NCI-H2196 treated with DMSO at 0.1 percent for 48 hours (cell line): ENCODE results near the gene SIX1.

Experiments used
- DNase-seq: peaks from one replicate; lab custom pipeline; 2025; ENCODE audit not compliant: unreplicated experiment; lab: John Stamatoyannopoulos, UW

Gene SIX1

GRCh38 chr14:60643141-60643462, 6.2 kb downstream of the SIX1 start:
- DNase-seq, result no peak

GRCh38 chr14:60642270-60643140, 6.8 kb downstream of the SIX1 start:
- no peak for DNase-seq

DNA sequence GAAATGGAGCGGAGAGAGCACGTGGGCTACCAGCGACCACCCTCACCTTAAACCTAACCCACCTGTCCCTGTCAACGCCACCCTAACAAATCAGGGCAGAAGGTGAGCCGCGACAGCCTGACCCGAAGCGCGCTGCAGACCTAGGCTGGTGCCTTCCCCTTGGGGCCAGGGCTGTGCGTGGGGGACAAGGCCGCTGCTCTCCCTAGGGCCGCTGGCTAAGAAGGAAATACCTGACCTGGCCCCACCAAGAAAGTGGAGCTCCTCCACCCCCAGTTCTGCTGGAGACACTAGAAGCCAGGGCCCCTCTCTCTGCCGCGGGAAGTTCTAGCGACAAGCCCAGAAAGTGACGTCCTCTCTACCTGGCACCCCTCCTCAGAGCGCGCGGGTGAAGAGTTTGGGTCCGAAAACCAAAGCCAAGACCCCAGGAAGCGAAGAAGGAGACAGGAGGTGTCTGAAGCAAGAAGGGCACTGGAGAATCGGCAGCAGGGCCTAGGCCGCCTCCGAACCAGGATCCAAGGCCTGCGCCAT, 7.5 kb downstream of the SIX1 start:
- no peak for DNase-seq

DNA sequence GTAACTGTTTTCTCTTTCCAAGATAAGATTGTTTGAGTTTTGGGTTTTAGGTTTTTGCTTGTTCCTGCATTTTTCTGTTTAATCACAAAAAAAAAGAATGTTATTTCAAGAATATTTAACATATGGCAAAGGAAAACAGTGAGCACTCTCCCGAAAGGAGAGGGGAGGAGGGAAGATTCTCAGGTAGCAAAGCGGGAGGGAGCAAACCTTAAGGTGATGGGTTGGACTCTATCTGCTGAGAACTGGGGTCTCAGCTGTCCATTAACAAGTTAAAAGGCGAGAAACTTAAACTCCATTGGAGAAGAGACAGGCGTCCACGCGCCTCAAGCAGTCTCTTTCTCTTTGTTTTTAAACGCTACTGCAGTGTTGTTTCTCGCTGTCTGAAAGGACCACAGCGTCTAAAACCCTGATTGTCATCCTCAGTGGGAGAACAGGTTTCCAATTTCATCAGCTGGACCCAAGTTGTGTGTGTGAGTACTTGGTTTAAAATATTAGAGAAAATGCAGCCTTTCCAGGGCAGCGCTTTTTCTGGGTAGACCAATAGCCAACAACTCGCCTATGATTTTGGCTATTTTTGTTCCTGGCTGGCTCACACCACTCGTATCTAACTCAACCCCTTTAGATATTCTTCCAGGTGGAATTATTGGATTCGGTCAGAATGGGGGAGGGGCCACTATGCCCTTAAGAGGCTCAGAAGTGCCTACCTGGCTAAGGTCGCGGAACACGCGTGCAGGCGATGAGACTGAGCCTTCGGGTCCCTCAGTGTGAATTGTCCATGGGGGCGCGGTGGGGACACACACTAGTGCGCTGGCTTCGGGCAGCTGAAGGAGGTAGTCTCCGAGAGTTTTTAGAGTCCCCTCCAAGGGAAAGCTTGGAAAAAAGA, 8.2 kb downstream of the SIX1 start:
- no peak for DNase-seq

DNA sequence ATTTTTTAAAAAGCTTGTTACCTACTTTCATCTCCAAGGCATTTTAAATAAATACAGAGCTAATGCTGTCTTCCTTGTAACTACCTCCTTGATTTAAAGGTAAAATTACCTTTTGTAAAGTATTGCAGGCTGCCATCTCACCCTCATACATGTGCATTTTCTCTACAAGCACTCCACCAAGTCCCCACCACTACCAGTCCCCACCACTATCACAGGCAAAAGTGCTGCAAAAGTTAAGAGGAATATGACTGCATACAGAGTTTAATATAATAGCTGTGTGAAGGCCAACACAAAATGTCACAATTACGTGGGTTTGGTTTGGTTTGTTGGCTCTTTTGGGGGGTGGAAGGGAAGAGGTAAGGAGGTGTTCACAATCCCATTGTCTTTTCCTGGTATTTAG, 9.6 kb downstream of the SIX1 start:
- DNase-seq, result no peak

DNA sequence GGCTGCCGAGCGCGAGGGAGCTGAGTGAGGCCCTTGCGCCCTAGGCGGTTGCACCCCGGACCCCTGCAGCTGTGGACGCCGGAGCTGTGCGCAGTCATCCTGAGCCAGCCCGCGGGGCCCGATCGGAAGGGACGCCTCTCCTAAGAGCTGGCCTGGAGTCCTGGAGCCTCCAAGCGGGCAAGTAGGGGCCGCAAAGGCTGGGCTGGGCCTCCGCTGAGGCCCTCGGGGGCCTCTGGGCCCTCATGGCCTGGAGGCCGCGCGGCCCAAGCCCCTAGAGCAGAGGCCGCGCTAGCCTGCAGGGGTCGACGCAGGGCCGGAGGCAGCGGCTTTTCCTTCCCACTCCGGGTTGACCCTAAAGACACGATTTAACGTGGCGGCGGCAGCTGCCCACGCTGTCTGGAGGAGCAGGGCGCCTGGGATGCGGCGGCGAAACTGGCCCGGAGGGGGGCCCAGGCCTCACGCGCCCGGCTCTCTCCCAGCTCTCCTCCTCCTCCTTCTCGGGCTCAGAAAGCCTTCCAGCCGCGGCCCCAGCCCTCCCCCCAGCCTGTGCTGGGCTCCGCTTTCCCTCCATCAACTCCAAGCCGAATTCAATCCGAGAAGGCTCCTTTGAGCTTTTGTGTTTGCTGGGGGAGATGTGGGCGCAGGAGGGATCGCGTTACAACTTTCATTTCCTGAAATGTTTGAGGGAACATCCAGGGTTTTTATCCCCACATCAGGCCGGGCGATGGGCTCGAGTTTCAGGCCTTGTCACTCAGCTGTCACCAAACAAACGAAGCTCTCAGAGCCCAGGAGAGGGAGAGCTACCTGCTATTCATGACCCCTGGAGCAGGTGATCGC, 11.6 kb downstream of the SIX1 start:
- DNase-seq, result no peak

GRCh38 chr14:60636879-60637478, 12.3 kb downstream of the SIX1 start:
- DNase-seq, result no peak

DNA sequence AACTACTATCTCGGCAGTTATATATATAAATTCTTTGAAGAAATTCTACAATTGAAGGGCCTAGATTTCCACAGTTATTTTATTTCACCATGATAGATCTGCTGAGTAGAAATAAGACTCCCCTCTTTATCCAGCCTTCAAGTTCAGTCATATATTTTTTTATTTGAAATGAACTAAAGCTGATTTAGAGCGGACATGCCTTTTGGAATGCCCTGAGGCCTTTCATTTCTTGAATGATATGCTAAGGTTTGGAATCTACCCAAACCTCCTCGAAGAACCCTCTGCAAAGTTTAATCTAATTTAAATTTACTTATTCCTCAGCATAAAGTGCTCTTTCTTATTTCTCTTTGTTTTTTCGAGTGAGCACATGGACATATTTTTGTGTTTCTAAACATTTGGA, 15.1 kb downstream of the SIX1 start:
- no peak for DNase-seq

DNA sequence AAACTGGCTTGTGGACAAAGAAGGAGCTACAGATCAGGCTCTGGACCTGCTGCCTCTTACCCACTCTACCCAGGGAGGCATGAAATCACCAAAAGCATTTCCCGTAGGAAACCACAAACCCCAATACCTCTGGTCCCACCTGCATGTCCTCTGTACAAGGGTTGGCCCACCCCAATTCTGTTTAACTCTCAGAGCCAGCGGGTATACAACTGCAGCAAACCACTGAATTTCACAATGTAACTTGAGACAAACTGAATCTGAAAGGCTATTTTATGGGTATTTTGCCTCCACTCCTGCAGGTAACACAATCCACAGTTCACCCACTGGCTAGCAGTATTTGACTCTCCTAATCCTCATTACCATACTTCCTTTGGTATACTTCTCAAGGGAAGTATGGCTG, 16.5 kb downstream of the SIX1 start:
- DNase-seq, result no peak

GRCh38 chr14:60632257-60632656, 17.0 kb downstream of the SIX1 start:
- DNase-seq, result no peak

DNA sequence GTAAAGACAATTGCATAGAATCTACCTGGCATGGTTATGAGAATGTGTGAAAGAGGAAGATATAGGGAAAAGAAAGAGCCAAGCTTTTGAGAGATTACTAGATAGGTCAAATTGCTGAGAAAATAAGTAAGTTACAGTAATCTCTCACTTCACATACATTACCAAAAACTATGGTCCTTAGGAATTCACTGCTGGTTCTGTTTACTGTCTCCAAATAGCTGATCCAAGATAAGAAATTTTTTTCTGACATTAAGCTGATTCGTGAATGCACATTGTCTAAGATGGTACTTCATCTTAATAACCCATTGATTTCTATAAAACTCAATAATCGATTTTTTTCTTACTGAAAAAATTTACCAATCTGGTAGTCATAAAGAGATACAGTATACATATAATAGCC, 17.4 kb downstream of the SIX1 start:
- DNase-seq, result no peak

DNA sequence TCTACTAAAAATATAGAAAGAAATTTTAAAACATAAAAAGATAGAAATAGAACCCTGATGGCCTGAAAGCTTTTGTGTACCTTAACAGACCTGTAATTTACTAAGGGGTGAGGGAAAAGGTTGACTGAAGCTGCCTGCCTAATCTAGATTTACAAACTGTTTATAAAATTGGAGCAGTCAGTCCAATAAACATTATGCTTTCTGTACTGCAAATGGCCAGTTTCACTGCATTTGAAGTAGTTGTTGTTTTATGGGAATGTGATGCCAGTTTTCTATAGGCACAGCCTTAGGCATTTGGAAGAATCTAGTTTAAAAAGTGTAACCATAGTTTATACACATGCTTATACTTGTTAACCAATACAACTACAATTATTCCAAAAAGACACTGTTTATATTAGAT, 19.1 kb downstream of the SIX1 start:
- DNase-seq, result no peak

DNA sequence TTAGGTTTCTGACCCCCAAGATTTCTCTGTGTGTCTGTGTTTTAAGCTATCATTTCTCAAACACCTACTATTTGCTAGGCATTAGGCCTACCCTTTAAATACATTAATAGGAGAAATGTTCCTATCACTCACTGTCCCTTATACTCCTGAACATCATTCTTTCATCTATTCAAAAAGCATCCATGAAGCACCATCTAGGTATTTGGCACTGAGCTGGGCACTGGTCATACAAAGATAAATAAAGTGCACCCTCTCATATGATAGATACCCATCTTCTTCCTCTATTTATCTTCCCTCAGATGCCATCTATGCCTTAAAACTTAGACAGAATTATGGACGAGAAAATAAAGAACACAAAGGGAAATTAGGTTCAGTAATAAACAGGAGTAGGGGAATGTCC, 20.4 kb downstream of the SIX1 start:
- no peak for DNase-seq

DNA sequence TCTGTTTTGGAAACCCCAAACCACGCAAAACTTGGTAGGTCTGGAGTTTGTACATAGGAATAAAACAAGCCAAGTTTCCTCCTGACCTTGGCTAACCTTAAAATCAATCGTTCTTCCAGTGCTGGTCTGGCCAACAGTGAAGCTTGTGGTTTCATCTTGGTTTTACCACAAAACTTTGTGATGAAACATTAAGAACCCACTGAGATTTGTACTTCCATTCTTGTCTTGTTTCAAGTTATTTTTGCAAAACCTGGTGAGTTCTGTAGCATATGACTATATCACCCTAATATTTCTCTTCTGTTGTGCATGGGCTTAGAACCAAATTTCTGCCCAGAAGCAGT, 26.4 kb downstream of the SIX1 start:
- DNase-seq, result no peak

GRCh38 chr14:60622210-60622916, 26.9 kb downstream of the SIX1 start:
- DNase-seq, result no peak

GRCh38 chr14:60621386-60621785, 27.9 kb downstream of the SIX1 start:
- DNase-seq, result no peak

GRCh38 chr14:60618241-60618640, 31.0 kb downstream of the SIX1 start:
- peak; percentile 71 for DNase-seq

GRCh38 chr14:60616461-60616959, 32.8 kb downstream of the SIX1 start:
- DNase-seq, result no peak

- DNase-seq, result no peak
These were observed 47.0 kb downstream of the SIX1 start for GRCh38 chr14:60602291-60602690.

DNA sequence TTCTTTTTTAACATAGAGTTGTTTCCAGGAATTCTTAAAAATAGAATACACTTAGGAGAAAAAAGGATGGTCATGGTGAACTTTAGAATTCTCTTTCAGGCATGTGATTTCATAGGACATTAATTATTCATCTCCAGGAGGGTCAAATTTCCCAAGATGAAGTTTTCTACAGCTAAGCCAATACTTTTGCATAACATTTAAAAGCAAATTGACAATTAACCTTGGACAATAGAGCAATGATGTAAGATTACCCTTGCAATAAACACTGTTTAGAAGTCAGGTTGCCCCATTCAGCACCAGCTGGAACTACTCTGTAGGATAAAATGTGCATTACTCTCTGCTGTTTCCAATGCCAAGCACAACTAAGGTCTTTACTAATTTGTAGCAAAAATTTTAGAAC, 49.5 kb downstream of the SIX1 start:
- no peak for DNase-seq
